ENCODE results near the gene PDE11A. TPM values are rescaled to one million over a fixed set of nuclear protein-coding genes. Genes with fewer than 3 reads are reported as not detected.
A peak's percentile ranks its signal among the peaks of the same experiment; 100 is the strongest.
"Not testable (repeated sequence)": the region's sequence is repeated elsewhere in the genome, so short reads cannot be mapped to it uniquely, and the experiment has no call there.

The PDE11A gene
- total RNA-seq, 1 donor from 2014 or later = not detected

GRCh38 chr2:178101321-178102079 lies 28.9 kb upstream of the PDE11A start:
- no peak for DNase-seq
- Mint-ChIP-seq H3K9me3 (no peaks in the 10 kb centered on the region), H3K36me3 (ENCODE audit: low read depth) (no peaks in the 10 kb centered on the region), H3K4me1 (no peaks in the 10 kb centered on the region), H3K27me3 (peaks cover 2% of the 10 kb centered on the region), H3K4me3 (no peak overlapping the region), H3K27ac (no peak overlapping the region)
- intact Hi-C loops (cut with micrococcal nuclease) = no loop called here

- no peaks in the 10 kb centered on the region for H3K4me1 Mint-ChIP-seq
- no peak overlapping the region for H3K27ac Mint-ChIP-seq
- intact Hi-C loops (cut with micrococcal nuclease) = no loop called here
- H3K27me3 Mint-ChIP-seq = peaks cover 4% of the 10 kb centered on the region
- no peak overlapping the region for H3K4me3 Mint-ChIP-seq
- no peaks in the 10 kb centered on the region for H3K36me3 Mint-ChIP-seq (ENCODE audit: low read depth)
- DNase-seq = no peak
- H3K9me3 Mint-ChIP-seq = no peaks in the 10 kb centered on the region
Measured at GRCh38 chr2:178093471-178093870, 20.9 kb upstream of the PDE11A start.

GRCh38 chr2:178088774-178089270 lies 16.2 kb upstream of the PDE11A start:
- intact Hi-C loops (cut with micrococcal nuclease) = no loop called here
- Mint-ChIP-seq H3K27ac (no peak overlapping the region), H3K9me3 (no peaks in the 10 kb centered on the region), H3K36me3 (ENCODE audit: low read depth) (no peaks in the 10 kb centered on the region), H3K27me3 (peaks cover 12% of the 10 kb centered on the region), H3K4me1 (no peaks in the 10 kb centered on the region), H3K4me3 (no peak overlapping the region)
- no peak for DNase-seq

- Mint-ChIP-seq H3K27ac (no peak overlapping the region), H3K4me3 (no peak overlapping the region), H3K4me1 (no peaks in the 10 kb centered on the region), H3K27me3 (peaks cover 18% of the 10 kb centered on the region), H3K9me3 (no peaks in the 10 kb centered on the region), H3K36me3 (ENCODE audit: low read depth) (no peaks in the 10 kb centered on the region)
- no peak for DNase-seq
- intact Hi-C loops (cut with micrococcal nuclease) = no loop called here
Measured at GRCh38 chr2:178084273-178084672, 11.7 kb upstream of the PDE11A start.

DNA sequence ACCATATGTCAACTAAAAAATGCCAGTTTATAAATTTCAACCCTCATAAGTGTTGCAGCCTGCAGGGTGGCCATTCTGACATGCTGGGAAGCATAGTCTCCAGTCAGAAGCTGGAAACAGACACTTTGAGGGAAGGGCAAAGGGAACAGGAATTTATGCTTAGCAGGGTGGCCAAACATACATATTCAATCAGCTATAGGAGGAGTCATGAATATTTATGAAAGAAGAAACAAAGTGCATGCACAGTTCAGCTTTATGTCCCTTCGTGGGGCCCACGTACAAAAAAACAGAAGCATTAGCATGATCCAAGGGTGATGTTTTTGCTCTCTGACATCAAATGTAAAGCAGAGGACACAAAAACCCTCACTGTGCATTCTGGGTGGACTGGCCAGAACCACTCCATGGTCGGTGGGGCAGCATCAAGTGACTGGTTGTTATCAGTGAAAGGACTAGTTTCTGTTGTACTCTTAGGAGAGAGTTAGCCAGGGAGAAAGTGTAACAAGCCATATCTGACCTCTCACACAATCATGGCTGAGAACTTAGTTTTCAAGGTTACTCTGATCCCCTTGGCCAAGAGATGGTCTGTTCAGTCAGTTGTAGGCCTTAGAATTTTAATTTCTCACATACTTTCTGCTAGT lies 9.9 kb upstream of the PDE11A start:
- Mint-ChIP-seq H3K27ac (no peak overlapping the region), H3K4me1 (no peaks in the 10 kb centered on the region), H3K9me3 (no peaks in the 10 kb centered on the region), H3K4me3 (no peak overlapping the region), H3K27me3 (peaks cover 17% of the 10 kb centered on the region), H3K36me3 (ENCODE audit: low read depth) (no peaks in the 10 kb centered on the region)
- intact Hi-C loops (cut with micrococcal nuclease) = no loop called here
- no peak for DNase-seq

GRCh38 chr2:178079279-178079678 lies 6.7 kb upstream of the PDE11A start:
- intact Hi-C loops (cut with micrococcal nuclease); H3K27ac Mint-ChIP-seq; H3K4me3 Mint-ChIP-seq; H3K36me3 Mint-ChIP-seq (ENCODE audit: low read depth); DNase-seq; H3K4me1 Mint-ChIP-seq; H3K9me3 Mint-ChIP-seq: not testable (repeated sequence)
- H3K27me3 Mint-ChIP-seq = peaks cover 25% of the 10 kb centered on the region

GRCh38 chr2:178076130-178076529 lies 3.6 kb upstream of the PDE11A start:
- H3K27ac Mint-ChIP-seq = no peak overlapping the region
- no peak for DNase-seq
- no peak overlapping the region for H3K4me3 Mint-ChIP-seq
- H3K36me3 Mint-ChIP-seq (ENCODE audit: low read depth) = no peaks in the 10 kb centered on the region
- intact Hi-C loops (cut with micrococcal nuclease) = no loop called here
- H3K27me3 Mint-ChIP-seq = peaks cover 46% of the 10 kb centered on the region
- H3K4me1 Mint-ChIP-seq = peaks cover 10% of the 10 kb centered on the region
- H3K9me3 Mint-ChIP-seq = no peaks in the 10 kb centered on the region

DNA sequence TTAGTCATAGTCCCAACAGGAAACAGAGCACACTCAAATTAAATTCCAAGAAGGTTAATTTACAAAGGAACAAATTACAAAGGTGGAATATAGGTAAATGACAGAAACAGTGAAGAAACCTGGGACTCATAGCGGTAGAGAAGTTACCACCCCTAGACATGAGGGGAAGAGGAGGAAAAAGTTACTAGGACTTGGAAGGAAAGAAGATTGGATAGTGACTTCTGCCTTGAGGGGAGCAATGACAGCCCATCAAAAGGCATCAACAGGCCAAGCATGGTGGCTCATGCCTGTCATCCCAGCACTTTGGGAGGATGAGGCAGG lies 2.4 kb upstream of the PDE11A start:
- Mint-ChIP-seq H3K4me3 (no peak overlapping the region), H3K27me3 (peaks cover 48% of the 10 kb centered on the region), H3K9me3 (no peaks in the 10 kb centered on the region), H3K27ac (no peak overlapping the region), H3K4me1 (peaks cover 10% of the 10 kb centered on the region), H3K36me3 (ENCODE audit: low read depth) (no peaks in the 10 kb centered on the region)
- DNase-seq = no peak
- intact Hi-C loops (cut with micrococcal nuclease) = no loop called here

GRCh38 chr2:178074123-178075005 lies 1.8 kb upstream of the PDE11A start:
- no peak overlapping the region for H3K4me3 Mint-ChIP-seq
- DNase-seq = no peak
- H3K4me1 Mint-ChIP-seq = peaks cover 10% of the 10 kb centered on the region
- no peak overlapping the region for H3K27ac Mint-ChIP-seq
- intact Hi-C loops (cut with micrococcal nuclease) = no loop called here
- no peaks in the 10 kb centered on the region for H3K9me3 Mint-ChIP-seq
- no peaks in the 10 kb centered on the region for H3K36me3 Mint-ChIP-seq (ENCODE audit: low read depth)
- peaks cover 52% of the 10 kb centered on the region for H3K27me3 Mint-ChIP-seq

DNA sequence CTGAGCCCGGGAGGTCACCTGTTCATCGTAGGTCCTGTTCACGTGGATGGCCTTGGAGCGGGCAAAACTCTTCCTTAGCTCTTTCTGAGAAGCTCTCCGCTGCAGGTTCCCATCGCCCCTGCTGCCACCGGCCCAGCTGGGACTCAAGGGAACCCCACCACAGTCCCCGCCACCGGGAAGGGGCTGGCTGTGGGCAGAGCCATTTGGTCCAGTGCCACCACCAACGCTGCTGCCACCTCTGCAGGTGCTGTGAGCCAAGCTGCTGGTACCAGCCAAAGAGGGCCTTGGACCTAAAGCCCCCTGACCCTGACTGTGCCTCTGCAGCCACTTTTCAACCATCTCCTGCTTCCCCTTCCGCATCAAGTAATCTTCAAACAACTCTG lies 586 bp downstream of the PDE11A start:
- Mint-ChIP-seq H3K9me3 (no peaks in the 10 kb centered on the region), H3K4me3 (peak overlapping the region; percentile 64), H3K4me1 (peaks cover 10% of the 10 kb centered on the region), H3K27ac (no peak overlapping the region), H3K36me3 (ENCODE audit: low read depth) (no peaks in the 10 kb centered on the region), H3K27me3 (peaks cover 62% of the 10 kb centered on the region)
- no peak for DNase-seq
- intact Hi-C loops (cut with micrococcal nuclease) = no loop called here

DNA sequence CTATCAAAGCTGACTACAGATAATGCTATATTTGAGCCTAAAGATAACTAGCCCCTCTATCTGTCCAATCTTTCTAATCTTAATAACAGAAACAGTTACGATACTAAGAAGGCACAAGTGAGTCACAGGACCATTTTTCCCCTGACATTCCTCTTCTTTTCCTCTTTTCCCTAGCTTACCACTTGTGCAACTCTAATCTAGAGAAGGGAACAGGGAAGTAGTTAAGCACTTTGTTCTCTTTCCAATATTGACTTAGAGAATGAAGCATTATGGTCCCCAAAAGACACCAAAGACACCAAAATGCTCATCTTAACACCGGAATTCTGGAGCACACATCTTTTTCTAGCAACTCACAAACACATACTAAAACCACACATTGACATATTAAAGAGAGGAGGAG lies 1.8 kb downstream of the PDE11A start:
- intact Hi-C loops (cut with micrococcal nuclease) = no loop called here
- no peaks in the 10 kb centered on the region for H3K9me3 Mint-ChIP-seq
- no peak overlapping the region for H3K27ac Mint-ChIP-seq
- no peaks in the 10 kb centered on the region for H3K36me3 Mint-ChIP-seq (ENCODE audit: low read depth)
- H3K4me3 Mint-ChIP-seq = no peak overlapping the region
- DNase-seq = no peak
- peaks cover 10% of the 10 kb centered on the region for H3K4me1 Mint-ChIP-seq
- H3K27me3 Mint-ChIP-seq = peaks cover 61% of the 10 kb centered on the region

GRCh38 chr2:178069551-178069950 lies 3.0 kb downstream of the PDE11A start:
- H3K9me3 Mint-ChIP-seq = no peaks in the 10 kb centered on the region
- no peak overlapping the region for H3K27ac Mint-ChIP-seq
- H3K27me3 Mint-ChIP-seq = peaks cover 61% of the 10 kb centered on the region

GRCh38 chr2:178068823-178069454 lies 3.6 kb downstream of the PDE11A start:
- peaks cover 10% of the 10 kb centered on the region for H3K4me1 Mint-ChIP-seq
- H3K9me3 Mint-ChIP-seq = no peaks in the 10 kb centered on the region
- no peaks in the 10 kb centered on the region for H3K36me3 Mint-ChIP-seq (ENCODE audit: low read depth)
- H3K4me3 Mint-ChIP-seq = no peak overlapping the region
- intact Hi-C loops (cut with micrococcal nuclease) = no loop called here
- DNase-seq = no peak
- H3K27me3 Mint-ChIP-seq = peaks cover 58% of the 10 kb centered on the region
- H3K27ac Mint-ChIP-seq = no peak overlapping the region

More at GRCh38 chr2:178069551-178069950, 3.0 kb downstream of the PDE11A start:
- DNase-seq = no peak
- Mint-ChIP-seq H3K4me1 (peaks cover 10% of the 10 kb centered on the region), H3K36me3 (ENCODE audit: low read depth) (no peaks in the 10 kb centered on the region), H3K4me3 (no peak overlapping the region)
- intact Hi-C loops (cut with micrococcal nuclease) = no loop called here

Measured in activated CD4-positive, alpha-beta T cell treated with anti-CD3 and anti-CD28 coated beads, Interleukin-2, amount 10 ng/mL, durations not matched to agents 24 days and 14 days (primary cell).